ENCODE results near the gene GPC6. TPM values are rescaled to one million over a fixed set of nuclear protein-coding genes. Genes with fewer than 3 reads are reported as not detected.

GPC6 gene
- total RNA-seq, 1 experiment from 2014 or later: not detected

GRCh38 chr13:94408314-94409036 lies 1181.9 kb downstream of the GPC6 start:
- no peaks in the 10 kb centered on the region for H3K27me3 Mint-ChIP-seq (ENCODE audit: unreplicated experiment)
- H3K4me3 Mint-ChIP-seq (ENCODE audit: low read depth, unreplicated experiment): no peak overlapping the region
- no TSS peak for BruUV-seq (replicated peaks)
- CTCF ChIA-PET: interaction anchor here (0.6 kb wide), 1 partner anchor 18 kb away, joined by 3 read pairs; no protein-coding TSS in a partner anchor
- intact Hi-C loops (cut with micrococcal nuclease; ENCODE audit: unreplicated experiment): no loop called here
- DNase-seq: no peak
- H3K9me3 Mint-ChIP-seq (ENCODE audit: low read depth, unreplicated experiment): no peaks in the 10 kb centered on the region
- TF ChIP-seq, protein P1, sequence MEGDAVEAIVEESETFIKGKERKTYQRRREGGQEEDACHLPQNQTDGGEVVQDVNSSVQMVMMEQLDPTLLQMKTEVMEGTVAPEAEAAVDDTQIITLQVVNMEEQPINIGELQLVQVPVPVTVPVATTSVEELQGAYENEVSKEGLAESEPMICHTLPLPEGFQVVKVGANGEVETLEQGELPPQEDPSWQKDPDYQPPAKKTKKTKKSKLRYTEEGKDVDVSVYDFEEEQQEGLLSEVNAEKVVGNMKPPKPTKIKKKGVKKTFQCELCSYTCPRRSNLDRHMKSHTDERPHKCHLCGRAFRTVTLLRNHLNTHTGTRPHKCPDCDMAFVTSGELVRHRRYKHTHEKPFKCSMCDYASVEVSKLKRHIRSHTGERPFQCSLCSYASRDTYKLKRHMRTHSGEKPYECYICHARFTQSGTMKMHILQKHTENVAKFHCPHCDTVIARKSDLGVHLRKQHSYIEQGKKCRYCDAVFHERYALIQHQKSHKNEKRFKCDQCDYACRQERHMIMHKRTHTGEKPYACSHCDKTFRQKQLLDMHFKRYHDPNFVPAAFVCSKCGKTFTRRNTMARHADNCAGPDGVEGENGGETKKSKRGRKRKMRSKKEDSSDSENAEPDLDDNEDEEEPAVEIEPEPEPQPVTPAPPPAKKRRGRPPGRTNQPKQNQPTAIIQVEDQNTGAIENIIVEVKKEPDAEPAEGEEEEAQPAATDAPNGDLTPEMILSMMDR (IDR thresholded peaks at IDR 0.05; ENCODE audit: unreplicated experiment): no peak
- no peaks in the 10 kb centered on the region for H3K4me1 Mint-ChIP-seq (ENCODE audit: low read depth, unreplicated experiment)
- no peak overlapping the region for H3K27ac Mint-ChIP-seq (ENCODE audit: unreplicated experiment)
- no peaks in the 10 kb centered on the region for H3K36me3 Mint-ChIP-seq (ENCODE audit: insufficient read depth, unreplicated experiment)

DNA sequence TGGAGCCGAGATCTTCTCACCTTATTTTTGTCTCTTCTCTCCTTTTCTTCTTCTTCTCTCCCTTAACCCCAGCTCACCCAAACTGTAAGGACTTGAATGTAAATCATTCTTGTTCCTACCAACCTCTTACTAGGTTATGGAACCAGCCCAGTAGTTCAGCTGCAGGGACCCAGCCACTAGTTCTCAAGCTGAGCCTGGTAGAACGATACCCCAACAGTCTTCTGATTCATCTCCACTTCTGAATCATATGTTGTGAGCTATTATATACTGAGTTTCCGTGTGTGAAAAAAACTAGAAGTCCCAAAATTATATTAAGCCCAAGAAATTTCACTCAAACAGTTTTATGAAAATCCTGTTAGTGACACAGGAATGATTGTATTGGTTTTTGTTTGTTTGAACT lies 1185.1 kb downstream of the GPC6 start:
- intact Hi-C loops (cut with micrococcal nuclease; ENCODE audit: unreplicated experiment): no loop called here
- TF ChIP-seq, protein P1 (IDR thresholded peaks at IDR 0.05; ENCODE audit: unreplicated experiment): no peak
- no peaks in the 10 kb centered on the region for H3K27me3 Mint-ChIP-seq (ENCODE audit: unreplicated experiment)
- no peaks in the 10 kb centered on the region for H3K9me3 Mint-ChIP-seq (ENCODE audit: low read depth, unreplicated experiment)
- H3K4me1 Mint-ChIP-seq (ENCODE audit: low read depth, unreplicated experiment): no peaks in the 10 kb centered on the region
- no peak overlapping the region for H3K4me3 Mint-ChIP-seq (ENCODE audit: low read depth, unreplicated experiment)
- H3K36me3 Mint-ChIP-seq (ENCODE audit: insufficient read depth, unreplicated experiment): no peaks in the 10 kb centered on the region
- DNase-seq: no peak
- no peak overlapping the region for H3K27ac Mint-ChIP-seq (ENCODE audit: unreplicated experiment)
- CTCF ChIA-PET: no interaction called here
- no TSS peak for BruUV-seq (replicated peaks)

GRCh38 chr13:94412870-94413597 lies 1186.4 kb downstream of the GPC6 start:
- no peaks in the 10 kb centered on the region for H3K36me3 Mint-ChIP-seq (ENCODE audit: insufficient read depth, unreplicated experiment)
- BruUV-seq (replicated peaks): no TSS peak
- no peak for DNase-seq
- CTCF ChIA-PET: no interaction called here
- no peaks in the 10 kb centered on the region for H3K27me3 Mint-ChIP-seq (ENCODE audit: unreplicated experiment)
- H3K27ac Mint-ChIP-seq (ENCODE audit: unreplicated experiment): no peak overlapping the region
- H3K4me1 Mint-ChIP-seq (ENCODE audit: low read depth, unreplicated experiment): no peaks in the 10 kb centered on the region
- H3K9me3 Mint-ChIP-seq (ENCODE audit: low read depth, unreplicated experiment): no peaks in the 10 kb centered on the region
- no peak overlapping the region for H3K4me3 Mint-ChIP-seq (ENCODE audit: low read depth, unreplicated experiment)
- TF ChIP-seq, protein P1 (IDR thresholded peaks at IDR 0.05; ENCODE audit: unreplicated experiment): no peak
- intact Hi-C loops (cut with micrococcal nuclease; ENCODE audit: unreplicated experiment): no loop called here

- H3K27ac Mint-ChIP-seq (ENCODE audit: unreplicated experiment): no peak overlapping the region
Measured at GRCh38 chr13:94413598-94413944, 1187.0 kb downstream of the GPC6 start.

More at GRCh38 chr13:94413598-94413944, 1187.0 kb downstream of the GPC6 start:
- H3K4me1 Mint-ChIP-seq (ENCODE audit: low read depth, unreplicated experiment): no peaks in the 10 kb centered on the region
- CTCF ChIA-PET: no interaction called here
- intact Hi-C loops (cut with micrococcal nuclease; ENCODE audit: unreplicated experiment): no loop called here
- no peaks in the 10 kb centered on the region for H3K9me3 Mint-ChIP-seq (ENCODE audit: low read depth, unreplicated experiment)
- H3K36me3 Mint-ChIP-seq (ENCODE audit: insufficient read depth, unreplicated experiment): no peaks in the 10 kb centered on the region
- no TSS peak for BruUV-seq (replicated peaks)
- TF ChIP-seq, protein P1 (IDR thresholded peaks at IDR 0.05; ENCODE audit: unreplicated experiment): no peak
- H3K27me3 Mint-ChIP-seq (ENCODE audit: unreplicated experiment): no peaks in the 10 kb centered on the region
- no peak for DNase-seq
- no peak overlapping the region for H3K4me3 Mint-ChIP-seq (ENCODE audit: low read depth, unreplicated experiment)

Measured in Calu3 (cell line).